ENCODE measurements around the gene ARHGAP6. TPM values are rescaled to one million over a fixed set of nuclear protein-coding genes. Genes with fewer than 3 reads are reported as not detected.

ARHGAP6 gene
- total RNA-seq, 1 experiment from 2014 or later: 0.07 TPM

DNA sequence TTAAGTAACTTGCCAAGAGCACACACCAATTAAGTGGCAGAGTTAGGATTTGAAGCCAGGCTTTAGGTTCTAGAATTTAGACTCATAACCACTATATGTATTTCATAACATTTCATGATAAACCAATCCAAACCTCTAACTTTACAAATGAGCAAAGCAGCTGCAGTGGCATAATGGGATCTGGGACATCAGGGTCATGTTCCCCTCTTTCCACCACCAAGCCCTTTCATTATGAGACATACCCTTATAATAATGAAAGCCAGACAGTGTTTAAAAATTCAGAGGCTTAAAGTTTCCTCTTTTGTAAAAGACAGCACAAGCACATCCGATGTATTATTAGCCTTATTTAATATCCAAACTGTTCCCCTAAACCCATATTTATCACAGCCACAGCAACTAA, 400.8 kb downstream of the ARHGAP6 start:
- Mint-ChIP-seq H3K9me3 (peaks cover 57 to 65% of the 10 kb centered on the region in 2 experiments), H3K27me3 (ENCODE audit: low read depth) (no peaks in the 10 kb centered on the region; the same call in 1 of the 2 replicates), H3K36me3 (ENCODE audit: insufficient read depth in 1 of 3, low read depth in 3 of 3) (no peaks in the 10 kb centered on the region; a peak in 1 of 7 replicates), H3K4me3 (no peak overlapping the region), H3K27ac (no peak overlapping the region), H3K4me1 (no peaks in the 10 kb centered on the region)
- H3K23ac ChIP-seq (ENCODE audit: insufficient read length, low read depth, low read length): no peak overlapping the region
- no peak overlapping the region for H2BK20ac ChIP-seq (ENCODE audit: low read depth, low read length, poor library complexity, severe bottlenecking)
- no peak overlapping the region for H2AFZ ChIP-seq (ENCODE audit: low read length)
- no peak overlapping the region for H4K91ac ChIP-seq (ENCODE audit: insufficient read length, low read depth, low read length)
- no peaks in the 10 kb centered on the region for H3K79me2 ChIP-seq (ENCODE audit: insufficient read depth, low read length)
- no peaks in the 10 kb centered on the region for H3K9me3 ChIP-seq (ENCODE audit: control insufficient read depth, low read depth, low read length)
- no peak overlapping the region for H3K27ac ChIP-seq (ENCODE audit: insufficient read length, low read depth, low read length)
- no peak for DNase-seq
- no peak overlapping the region for H3K18ac ChIP-seq (ENCODE audit: insufficient read length, low read depth, low read length)
- H3T11ph ChIP-seq (ENCODE audit: low read length): no peak overlapping the region
- no peak overlapping the region for H3K4ac ChIP-seq (ENCODE audit: low read depth, low read length)
- H4K5ac ChIP-seq (ENCODE audit: insufficient read length, low read depth, low read length): no peak overlapping the region
- no peaks in the 10 kb centered on the region for H3K79me1 ChIP-seq (ENCODE audit: insufficient read depth, low read depth, low read length, poor library complexity, severe bottlenecking)
- no peaks in the 10 kb centered on the region for H3K4me1 ChIP-seq (ENCODE audit: insufficient read depth, low read length)
- no peak overlapping the region for H2AK5ac ChIP-seq (ENCODE audit: insufficient read length, low read length)
- H3K9ac ChIP-seq (ENCODE audit: extremely low read depth, insufficient read length, low read length): no peak overlapping the region
- no CpG with 5 or more reads among the region's 1 CpG for WGBS (ENCODE audit: extremely low coverage, insufficient read length, low lambda C conversion rate)
- no peak overlapping the region for H2BK5ac ChIP-seq (ENCODE audit: insufficient read length, low read length)
- TF ChIP-seq CTCF (conservative IDR thresholded peaks at IDR 0.05): no peak
- no peaks in the 10 kb centered on the region for H3K27me3 ChIP-seq (ENCODE audit: insufficient read depth, low read length)
- H3K56ac ChIP-seq (ENCODE audit: insufficient read length, low read depth, low read length): no peak overlapping the region
- no peak overlapping the region for H2BK12ac ChIP-seq (ENCODE audit: insufficient read length, low read depth, low read length)
- no peak overlapping the region for H4K8ac ChIP-seq (replicated peaks; ENCODE audit: insufficient read length, low read depth, low read length)
- H3K14ac ChIP-seq (ENCODE audit: insufficient read depth, low read length): no peak overlapping the region
- H2BK15ac ChIP-seq (ENCODE audit: low read depth, low read length): no peak overlapping the region
- H4K20me1 ChIP-seq (ENCODE audit: control insufficient read depth, insufficient read depth, insufficient read length): no peaks in the 10 kb centered on the region
- no peak overlapping the region for H2BK120ac ChIP-seq (ENCODE audit: low read depth, low read length, poor library complexity, severe bottlenecking)
- no peaks in the 10 kb centered on the region for H3K23me2 ChIP-seq (ENCODE audit: insufficient read length, low read depth, low read length, poor library complexity, severe bottlenecking)
- H3K4me2 ChIP-seq (ENCODE audit: insufficient read depth, insufficient read length, low read length): no peak overlapping the region

Data from H9 (cell line).